GM18520 (cell line): Measurements from ENCODE around the gene TBC1D17.

Experiments
- ATAC-seq: cut with Tn5 transposase; IDR thresholded peaks from one replicate; pipeline ENCODE4 v1.9.1; 2021; ENCODE audit not compliant: unreplicated experiment

TBC1D17 gene

DNA sequence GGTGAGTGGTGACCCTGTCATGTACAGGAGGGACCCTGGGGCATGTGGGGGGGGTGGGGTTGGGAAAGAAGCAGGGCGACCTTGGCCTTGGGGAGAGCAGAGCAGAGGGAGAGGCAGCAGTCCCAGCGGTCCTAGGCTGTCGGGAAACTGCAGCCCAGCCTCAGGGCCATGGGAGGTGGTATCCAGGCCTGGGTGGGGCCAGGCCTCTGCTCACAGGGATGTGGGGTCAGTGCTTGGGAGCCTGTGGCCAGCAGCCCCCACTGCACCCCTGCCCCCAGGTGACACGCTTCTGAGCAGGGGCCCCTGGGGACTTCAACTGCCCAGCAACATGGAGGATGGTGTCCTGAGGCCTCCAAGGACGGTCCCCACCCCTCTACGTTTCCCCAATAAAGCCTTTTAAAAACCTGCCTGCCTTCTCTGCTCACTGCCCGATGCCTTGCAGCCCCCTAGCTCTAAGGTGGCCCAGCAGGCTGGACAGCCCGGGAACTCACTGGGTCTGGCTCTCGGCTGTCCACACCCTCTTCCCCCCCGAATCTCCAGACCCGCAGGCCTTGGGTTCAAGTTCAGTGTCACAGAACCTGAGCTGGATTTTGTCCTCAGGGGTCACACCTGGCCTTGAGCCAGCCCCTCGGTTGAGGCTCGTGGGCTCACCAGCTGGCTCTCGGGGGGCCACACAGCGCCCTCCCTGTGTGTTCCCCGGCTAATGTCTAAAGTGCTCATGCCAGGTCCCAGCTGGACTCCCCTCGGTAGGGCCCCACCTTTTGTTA is 17.0 kb upstream of the TBC1D17 start:
- ATAC-seq, result no peak

DNA sequence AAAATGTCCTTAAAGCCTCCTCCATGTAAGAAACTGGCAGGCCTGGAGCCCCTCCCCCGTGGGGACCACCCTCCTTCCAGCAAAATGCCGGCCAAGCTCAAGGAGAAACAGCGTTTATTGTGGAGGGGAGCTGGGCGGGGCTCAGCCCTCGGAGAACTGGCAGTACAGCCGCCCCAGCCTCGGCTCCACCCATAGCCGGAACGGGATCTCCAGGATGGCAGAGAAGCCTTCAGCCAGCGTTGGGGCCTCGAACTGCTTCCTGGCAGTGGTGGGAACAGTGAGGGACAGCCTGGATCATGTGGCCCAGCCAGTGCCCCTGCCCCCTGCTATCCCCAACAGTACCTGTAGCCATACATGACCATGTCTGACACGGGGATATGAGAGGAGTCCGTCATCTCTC is 16.4 kb upstream of the TBC1D17 start:
- ATAC-seq, result no peak

GRCh38 chr19:49861541-49862378 is 15.7 kb upstream of the TBC1D17 start:
- no peak for ATAC-seq

DNA sequence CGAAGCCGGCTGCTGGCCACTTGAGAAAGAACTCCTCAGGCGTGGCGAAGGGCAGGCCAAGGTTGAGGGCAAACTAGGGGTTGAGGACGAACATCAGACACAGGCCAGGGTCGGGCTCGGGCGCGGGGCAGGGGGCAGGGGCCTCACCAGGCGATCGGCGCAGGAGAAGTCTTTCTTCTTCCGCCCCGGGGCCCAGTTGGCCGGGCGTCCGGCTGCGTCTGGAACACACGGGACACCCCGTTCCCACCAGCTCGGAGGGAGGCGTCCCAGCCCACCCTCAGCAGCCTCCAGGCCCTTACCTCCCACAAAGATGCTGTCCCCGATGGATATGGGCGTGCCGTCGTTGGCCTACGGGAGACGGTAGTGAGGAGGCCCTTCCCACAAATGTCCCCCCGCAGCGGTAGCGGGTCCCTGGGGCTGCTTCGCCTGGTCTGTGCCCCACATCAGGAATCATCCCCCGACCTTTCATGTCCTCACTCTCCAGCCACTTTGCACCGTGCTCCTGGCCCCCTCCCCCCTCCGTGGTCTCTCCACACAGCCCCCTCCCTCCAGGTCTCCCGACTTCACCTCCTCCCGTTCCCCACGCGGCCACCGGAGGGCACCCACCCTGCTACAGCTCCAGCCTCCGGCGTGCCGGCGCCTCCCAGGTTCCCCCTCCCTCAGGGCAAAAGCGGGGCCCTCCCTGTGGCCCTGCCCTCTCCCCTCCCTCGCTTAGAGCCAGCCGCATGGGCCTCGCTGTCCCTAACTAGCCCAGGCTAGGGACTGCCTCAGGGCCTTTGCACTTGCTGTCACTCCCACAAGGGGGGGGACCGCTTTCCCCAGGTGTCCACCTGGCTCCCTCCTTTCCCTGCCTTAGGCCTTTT is 14.9 kb upstream of the TBC1D17 start:
- no peak for ATAC-seq

- ATAC-seq, result no peak
Observed at GRCh38 chr19:49863254-49863934, 14.1 kb upstream of the TBC1D17 start.

DNA sequence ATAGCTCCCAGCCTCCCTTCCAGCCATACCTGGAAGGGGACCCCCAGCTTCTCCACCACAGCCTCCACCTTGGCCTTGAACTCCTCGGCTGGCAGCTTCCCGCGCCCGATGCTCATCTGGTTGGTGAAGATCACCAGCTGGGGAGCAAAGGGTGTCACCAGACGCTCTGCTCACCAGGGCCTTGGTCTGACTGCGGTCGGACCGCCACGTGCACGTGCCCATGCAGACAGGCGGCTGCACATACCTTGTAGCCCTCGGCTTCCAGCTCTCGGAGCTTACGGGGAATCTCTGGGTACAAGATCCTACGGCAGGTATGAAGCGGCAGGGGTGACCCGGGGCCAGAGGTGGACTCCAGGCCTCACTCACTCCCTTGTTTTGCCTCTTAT is 13.6 kb upstream of the TBC1D17 start:
- ATAC-seq, result no peak

DNA sequence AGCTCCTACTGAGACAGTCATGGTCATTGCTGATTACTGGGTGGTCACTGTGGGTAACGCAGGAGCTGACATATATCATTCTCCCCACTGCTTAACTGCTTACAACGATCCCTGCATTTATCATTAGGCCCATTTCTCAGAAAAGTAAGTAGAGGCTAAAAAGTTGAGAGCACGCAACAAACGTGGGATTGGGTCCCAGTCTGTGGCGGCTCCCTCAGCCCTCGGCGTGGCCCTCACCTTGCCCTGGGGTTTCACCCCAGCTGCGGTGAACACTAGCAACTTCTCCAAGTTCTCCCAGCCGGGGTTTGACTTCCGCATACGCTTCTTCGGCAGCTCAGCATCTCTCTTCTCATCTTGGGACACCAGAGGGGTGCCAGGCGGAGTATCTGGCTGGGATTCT is 12.6 kb upstream of the TBC1D17 start:
- ATAC-seq, result no peak

DNA sequence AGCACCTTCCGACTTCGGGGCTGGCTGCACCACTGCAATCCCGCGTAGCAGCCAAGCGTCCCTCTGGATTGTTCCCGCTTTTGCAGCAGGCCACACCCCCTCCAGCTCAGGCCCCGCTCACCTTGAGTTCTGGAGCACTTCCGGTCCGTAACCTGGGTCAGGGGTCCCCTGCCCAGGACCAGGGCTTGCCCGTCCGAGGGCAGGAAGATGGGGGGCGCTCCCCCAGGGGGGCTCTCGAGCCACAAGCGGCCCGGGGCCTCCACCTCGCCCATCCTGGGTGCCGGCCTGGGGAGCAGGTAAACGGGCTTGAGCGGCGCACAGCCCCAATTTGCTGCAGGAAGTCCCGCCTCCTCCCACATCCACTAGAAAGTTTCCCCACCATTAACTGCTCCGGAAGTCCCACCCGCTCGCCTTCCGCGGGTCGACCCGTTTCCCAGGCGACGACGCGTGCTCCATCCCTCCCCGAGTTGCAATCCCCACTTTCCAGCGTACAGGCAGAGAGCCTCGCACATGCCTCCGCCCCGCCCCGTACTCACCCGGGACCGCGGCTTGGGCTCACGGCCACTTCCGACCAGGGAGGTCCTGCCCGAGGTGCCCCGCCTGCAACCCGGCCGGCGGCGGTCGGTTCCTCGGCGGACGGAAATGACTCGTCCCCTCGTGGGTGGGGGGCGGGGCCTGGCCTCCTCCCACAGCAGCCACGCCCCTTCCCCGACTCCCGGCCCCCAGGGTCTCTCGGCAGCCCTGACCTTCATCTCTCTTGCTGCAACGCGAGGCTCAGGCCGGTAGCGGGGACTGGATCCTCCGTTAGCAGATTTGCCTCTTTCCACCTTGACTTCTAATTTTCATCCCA is 10.3 kb upstream of the TBC1D17 start, which contains the start of gene PNKP:
PNKP (minus strand) TSS at position 644 of the 850 bp plus-strand sequence; CDS start at position 272, 372 bp downstream.
- peak; percentile 24 for ATAC-seq

DNA sequence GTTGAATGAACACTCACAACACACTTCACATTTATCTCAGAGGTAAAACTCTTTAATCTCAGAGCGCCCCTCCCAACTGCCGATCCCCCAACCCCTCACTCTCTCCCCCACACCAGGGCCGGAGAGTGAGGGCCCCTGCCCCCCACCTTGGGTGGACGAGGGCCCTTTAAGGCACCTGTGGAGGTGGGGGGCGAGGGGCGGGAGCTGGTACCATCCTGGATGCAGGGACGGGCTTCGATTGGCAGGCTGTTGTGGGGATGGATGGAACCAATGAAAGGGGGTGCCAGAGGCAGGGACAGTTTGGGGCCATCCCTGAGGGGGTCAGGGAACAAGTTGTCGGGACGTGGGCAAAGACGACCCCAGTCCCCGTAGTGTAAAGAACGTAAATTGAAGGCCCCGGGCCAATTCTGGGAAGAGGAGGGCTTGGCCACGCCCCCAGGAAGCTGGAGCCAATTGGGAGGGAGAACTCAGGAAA is 8.5 kb upstream of the TBC1D17 start:
- peak; percentile 0 for ATAC-seq

DNA sequence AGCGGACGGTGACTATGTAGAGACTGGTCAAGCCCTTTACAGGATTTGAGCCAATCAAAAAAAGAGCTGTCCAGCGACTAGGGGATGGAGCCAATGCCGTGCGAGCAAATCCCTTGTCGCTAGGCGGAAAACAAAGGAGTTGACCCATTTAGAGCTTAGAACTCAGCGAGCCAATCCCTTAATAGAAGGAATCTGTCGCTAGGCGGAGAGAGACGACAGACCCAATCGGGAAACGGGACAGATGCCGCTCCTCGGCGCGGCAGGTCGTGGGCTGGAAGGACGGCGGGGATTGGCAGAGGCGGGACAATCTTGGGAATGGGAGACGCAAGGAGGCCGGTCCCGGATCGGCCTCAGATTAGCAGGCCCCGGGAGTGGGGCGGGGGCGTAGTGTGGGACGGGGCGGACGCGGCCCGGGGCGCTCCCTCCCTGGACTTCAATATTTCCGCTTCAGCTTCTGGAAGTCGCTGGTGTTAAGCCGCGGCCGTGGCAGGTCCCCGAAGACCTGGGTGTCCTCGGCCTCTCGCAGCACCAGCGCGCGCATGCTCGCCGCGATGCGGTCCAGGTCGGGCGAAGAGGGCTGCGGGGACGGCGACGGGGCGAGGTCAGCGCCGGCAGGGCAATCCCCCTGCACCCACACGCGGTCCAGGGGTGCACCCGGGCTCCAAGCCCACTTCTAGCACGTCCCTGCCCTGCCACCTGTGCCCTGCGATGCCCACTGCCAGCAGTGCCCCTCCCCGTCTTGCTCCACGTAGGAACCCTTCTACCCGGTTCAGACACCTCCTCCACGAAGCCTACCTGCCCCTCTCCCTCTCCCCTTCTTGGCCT is 7.8 kb upstream of the TBC1D17 start:
- ATAC-seq, result peak; percentile 78

DNA sequence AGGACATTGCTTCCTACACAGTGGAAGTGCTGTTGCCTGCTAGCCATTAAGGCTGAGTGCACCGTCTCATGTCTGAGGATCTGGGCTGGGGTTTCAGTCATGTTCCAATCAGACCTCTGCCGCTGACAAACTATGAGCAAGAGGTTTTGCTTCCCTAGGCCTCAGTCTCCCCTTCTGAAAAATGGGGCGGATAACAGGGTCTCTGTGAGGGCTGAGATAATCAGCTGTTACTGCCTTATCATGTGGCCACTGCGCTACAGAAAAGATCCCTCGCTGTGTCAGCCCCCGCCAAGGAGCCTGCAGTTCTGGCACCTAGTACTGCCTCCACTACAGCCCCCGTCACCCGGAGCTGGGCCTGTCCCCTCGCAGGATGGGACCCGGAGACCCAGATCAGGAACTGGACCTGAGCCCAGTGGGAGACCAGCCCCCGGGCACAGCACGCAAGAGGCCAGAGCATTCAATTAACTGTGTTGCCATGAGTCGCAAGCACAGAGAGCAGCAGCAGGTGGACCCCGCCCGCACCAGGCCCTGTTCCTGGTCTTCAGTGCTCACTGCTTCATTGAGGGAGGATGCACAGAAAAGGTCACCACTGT is 7.1 kb upstream of the TBC1D17 start:
- no peak for ATAC-seq

DNA sequence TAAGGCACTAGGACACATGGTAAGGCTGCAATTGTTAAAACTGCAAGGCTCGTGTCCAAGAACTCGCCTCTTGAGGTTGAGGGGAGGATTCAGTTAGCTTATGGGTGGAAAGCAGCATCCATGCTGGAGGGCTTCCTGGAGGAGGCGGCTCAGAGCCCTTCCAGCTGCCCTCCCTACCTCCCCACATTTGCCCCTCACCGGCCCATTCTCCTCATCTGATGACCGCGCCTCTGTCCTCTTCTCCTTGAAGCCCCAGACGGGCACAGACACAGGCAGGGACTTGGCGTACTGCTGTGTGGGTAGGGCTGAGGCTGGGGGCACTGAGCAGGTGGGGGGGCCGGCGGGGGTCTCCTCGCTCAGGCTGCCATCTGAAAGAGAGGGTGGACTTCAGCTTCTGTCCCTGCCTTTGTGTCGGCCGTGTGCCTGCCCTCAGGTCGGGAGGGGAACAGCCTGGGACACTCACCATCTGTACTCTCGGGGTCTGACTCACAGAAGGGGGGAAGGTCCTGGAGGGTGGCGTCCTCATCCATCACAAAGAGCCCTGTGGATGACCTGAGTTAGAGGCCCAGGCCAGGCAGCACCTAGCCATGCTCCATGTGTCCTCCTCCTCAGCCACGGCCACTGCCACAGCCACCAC is 6.0 kb upstream of the TBC1D17 start:
- no peak for ATAC-seq

DNA sequence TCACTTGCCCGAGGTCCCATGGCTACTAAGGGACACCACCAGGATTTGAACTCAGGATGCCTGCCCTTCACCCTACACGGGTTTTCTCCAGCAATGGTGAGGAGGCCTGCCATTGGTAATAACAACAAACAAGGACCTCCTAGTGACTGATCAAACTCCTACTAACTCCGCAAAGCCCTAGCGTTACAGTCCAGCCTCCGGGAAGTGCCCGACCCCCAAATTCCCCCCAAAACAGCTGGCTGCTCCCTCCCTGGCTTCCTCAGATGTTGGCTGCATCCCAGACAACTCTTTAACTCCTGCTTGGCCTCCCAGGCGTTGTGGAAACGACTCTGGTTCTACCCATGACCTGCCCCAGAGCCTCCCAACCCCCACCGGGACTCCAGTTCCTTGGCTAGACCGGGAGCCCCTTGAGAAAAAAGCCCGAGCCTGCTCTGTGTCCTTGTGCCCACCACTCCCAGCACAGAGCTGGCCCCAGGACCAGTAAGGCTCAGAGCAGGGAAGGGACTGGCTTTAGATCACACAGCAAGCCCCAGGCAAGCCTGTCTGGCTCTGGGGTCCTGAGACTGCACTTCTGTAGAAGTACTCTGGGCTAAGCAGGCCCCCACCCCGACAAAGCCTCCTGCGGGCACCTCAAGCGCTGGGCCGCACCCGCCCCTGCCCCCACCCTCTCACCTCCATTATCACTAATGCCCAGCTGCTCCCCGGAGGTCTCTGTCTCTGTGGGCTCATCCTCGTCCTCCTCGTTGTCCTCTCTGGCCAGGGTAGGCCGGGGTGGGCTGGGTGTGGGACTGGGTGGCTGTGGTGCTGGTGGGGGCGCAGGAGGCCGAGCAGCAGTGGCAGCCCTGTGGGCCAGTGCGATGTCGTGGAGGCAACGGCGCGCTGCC is 5.0 kb upstream of the TBC1D17 start:
- ATAC-seq, result no peak

DNA sequence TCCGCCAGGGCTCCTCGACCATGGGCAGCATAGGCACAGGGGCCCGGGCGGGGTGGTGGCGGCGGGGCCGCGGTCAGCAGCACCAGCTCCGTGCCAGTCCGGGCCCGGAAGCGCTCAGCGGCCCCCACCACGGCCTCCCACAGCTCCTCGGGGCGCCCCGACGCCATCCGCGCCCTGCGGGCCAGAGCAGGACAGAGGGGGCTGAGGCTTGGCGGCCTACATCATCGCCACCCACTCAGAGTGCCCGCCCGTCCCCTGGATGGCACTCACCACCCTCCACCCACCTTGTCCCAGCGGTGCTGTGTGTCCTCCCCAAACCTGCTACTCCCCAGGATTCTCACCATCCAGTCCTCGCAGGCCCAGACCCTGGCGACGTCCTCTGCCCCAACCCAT is 4.4 kb upstream of the TBC1D17 start:
- no peak for ATAC-seq

DNA sequence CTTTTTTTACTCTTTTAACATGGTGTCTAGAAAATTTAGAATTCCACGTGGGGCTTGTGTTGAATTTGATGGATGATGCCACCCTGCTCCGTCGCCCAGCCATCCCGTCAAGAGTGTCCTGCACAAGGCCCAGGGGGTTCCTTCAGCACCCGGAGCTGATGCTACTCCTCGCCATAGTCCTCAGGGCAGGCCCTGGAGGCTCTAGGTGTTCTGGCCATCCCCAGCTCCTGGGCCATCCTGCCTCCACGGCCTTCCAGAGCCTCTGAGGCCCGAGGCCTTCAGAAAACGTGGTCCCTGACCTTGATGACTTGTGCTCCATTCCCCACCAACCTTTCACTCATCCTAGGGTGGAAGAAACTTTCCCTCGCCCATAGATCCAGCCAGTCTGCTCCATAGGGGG is 3.7 kb upstream of the TBC1D17 start:
- ATAC-seq, result no peak

GRCh38 chr19:49874503-49875157 is 2.9 kb upstream of the TBC1D17 start:
- ATAC-seq, result no peak
